Measurements from ENCODE around the gene SLC39A11. TPM values are rescaled to one million over a fixed set of nuclear protein-coding genes. Genes with fewer than 3 reads are reported as not detected.

Gene SLC39A11
- total RNA-seq, 6 donors from 2014 or later = 16.3 to 57.6 (median 29.5) TPM

DNA sequence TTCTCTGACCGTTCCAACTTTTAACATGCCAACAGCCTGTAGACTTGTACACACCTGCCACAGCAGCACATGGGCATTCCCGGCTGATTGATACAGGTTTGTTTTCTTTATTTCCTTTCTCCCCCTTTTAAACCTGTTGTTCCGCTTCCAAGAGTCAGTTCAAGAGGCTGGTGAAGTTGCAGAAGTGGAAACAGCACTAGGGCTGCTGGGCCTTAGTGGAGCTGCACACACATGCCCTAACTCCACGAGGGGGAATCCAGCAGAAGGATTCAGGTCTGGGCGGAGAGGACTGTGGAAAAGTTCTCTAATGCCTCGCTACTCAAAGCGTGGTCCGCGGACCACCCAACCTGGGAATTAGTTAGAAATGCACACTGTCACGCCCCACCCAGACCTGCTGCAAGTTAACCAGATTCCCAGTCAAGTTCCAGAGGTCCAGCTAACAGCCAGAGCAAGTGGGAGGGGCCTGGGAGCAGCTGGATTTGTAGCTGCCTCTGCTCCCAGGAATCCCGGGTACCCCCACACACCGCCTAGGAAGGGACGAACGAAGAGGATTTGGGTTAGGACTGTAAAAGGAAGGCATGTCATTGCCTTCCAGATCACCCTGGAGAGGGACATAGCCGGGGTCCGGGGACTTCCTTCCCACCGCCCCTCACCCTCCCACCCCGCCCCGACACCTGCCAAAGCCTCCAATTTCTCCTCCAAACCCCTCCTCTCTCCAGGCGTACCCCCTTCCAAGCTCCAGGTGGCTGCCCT lies 542 bp downstream of the SLC39A11 start:
- DNase-seq = peak in 1 of 2 donors; percentile 40
- no peaks in the 10 kb centered on the region for H3K27me3 ChIP-seq
- H3K9me3 ChIP-seq = no peaks in the 10 kb centered on the region
- 6 to 19% methylated on average over 11 to 19 of the region's 20 CpGs for WGBS, 2 donors
- peaks cover 19 to 38% (median 23%) of the 10 kb centered on the region in 4 donors for H3K4me1 ChIP-seq
- TF ChIP-seq, protein P1, sequence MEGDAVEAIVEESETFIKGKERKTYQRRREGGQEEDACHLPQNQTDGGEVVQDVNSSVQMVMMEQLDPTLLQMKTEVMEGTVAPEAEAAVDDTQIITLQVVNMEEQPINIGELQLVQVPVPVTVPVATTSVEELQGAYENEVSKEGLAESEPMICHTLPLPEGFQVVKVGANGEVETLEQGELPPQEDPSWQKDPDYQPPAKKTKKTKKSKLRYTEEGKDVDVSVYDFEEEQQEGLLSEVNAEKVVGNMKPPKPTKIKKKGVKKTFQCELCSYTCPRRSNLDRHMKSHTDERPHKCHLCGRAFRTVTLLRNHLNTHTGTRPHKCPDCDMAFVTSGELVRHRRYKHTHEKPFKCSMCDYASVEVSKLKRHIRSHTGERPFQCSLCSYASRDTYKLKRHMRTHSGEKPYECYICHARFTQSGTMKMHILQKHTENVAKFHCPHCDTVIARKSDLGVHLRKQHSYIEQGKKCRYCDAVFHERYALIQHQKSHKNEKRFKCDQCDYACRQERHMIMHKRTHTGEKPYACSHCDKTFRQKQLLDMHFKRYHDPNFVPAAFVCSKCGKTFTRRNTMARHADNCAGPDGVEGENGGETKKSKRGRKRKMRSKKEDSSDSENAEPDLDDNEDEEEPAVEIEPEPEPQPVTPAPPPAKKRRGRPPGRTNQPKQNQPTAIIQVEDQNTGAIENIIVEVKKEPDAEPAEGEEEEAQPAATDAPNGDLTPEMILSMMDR (IDR thresholded peaks at IDR 0.05) = no peak
- TF ChIP-seq EP300 (IDR thresholded peaks at IDR 0.05) = no peak
- TF ChIP-seq POLR2A (IDR thresholded peaks at IDR 0.05) = no peak
- no peak for TF ChIP-seq POLR2AphosphoS5 (IDR thresholded peaks at IDR 0.05)
- H3K36me3 ChIP-seq = peaks cover 0 to 10% (median 4%) of the 10 kb centered on the region in 4 donors
- peak overlapping the region; percentile 44 to 80 (median 76) for H3K4me3 ChIP-seq
- peak; percentile 64 to 65 for ATAC-seq (ENCODE audit: low FRiP score in 2 of 2)
- peak overlapping the region; percentile 57 to 81 (median 74) for H3K27ac ChIP-seq

DNA sequence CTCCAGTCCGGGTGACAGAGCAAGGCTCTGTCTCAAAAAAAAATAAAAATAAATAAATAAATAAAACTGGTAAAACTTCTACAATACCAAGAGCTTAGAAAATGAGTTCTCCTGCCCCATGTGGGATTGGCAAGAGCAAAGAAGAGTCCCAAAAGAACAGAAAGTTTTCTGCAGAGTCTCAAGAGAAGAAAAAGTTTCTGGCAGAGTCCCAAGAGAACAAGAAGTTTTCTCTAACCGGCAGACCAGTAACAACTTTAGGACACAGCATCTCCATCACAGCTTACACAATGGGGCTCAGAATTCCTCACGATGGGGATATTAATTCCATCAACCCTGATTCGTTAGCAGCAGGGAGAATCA lies 1.1 kb downstream of the SLC39A11 start:
- Histone ChIP-seq H3K4me1 (peaks cover 19 to 33% (median 23%) of the 10 kb centered on the region in 4 donors), H3K36me3 (peaks cover 0 to 10% (median 4%) of the 10 kb centered on the region in 4 donors), H3K9me3 (no peaks in the 10 kb centered on the region), H3K4me3 (peak overlapping the region in 3 of 4 donors; percentile 73 to 80 (median 78)), H3K27me3 (no peaks in the 10 kb centered on the region), H3K27ac (peak overlapping the region in 3 of 4 donors; percentile 57 to 81 (median 77))
- TF ChIP-seq EP300 (IDR thresholded peaks at IDR 0.05) = no peak
- TF ChIP-seq POLR2AphosphoS5 (IDR thresholded peaks at IDR 0.05) = no peak
- no peak for TF ChIP-seq POLR2A (IDR thresholded peaks at IDR 0.05)
- TF ChIP-seq, protein P1 (IDR thresholded peaks at IDR 0.05) = no peak
- no peak for ATAC-seq (ENCODE audit: low FRiP score in 2 of 2)
- DNase-seq = no peak
- WGBS, 2 donors = 33 to 37% methylated on average over 4 of the region's 4 CpGs

DNA sequence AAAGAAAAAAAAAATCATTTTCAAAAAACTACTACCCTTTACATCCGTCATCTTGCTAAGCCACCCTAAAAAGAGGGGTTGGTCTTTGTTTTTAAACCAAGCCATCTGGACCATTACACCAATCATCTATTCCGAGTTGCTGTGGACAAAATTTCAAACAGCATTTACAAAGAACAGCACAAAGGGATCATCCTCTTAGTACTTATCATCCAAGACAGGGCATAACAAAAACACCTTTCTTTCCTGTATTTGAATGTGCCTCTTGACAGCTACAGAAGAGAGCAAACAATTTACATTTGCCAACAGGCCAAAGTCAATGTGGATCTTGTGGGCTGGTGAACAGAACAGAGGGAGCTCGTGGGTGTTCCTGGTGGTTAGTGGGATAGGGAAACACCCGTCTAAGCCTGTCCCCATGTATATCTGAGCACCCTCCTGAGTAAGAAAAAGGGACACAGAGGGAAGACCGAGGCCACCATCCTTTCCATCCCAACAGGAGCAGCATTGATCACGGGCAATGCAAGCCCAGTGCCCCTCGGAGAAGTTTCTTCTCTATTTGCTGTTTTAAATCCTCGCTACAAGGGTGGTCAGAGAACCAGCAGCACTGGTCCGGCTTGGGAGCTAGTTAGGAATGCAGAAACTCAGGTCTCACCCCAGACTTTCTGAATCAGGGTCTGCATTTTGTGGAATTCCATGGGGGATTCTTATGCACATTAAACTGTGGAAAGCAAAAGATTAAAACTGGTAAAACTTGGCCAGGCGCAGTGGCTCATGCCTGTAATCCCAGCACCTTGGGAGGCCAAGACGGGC lies 1.9 kb downstream of the SLC39A11 start:
- Histone ChIP-seq H3K4me3 (no peak overlapping the region), H3K9me3 (no peaks in the 10 kb centered on the region), H3K27ac (no peak overlapping the region), H3K4me1 (peaks cover 19 to 33% (median 23%) of the 10 kb centered on the region in 4 donors), H3K36me3 (peaks cover 0 to 16% (median 4%) of the 10 kb centered on the region in 4 donors), H3K27me3 (no peaks in the 10 kb centered on the region)
- peak in 1 of 2 donors; percentile 8 for DNase-seq
- no peak for ATAC-seq (ENCODE audit: low FRiP score in 2 of 2)
- WGBS, 2 donors = 71 to 83% methylated on average over 10 to 11 of the region's 11 CpGs
- TF ChIP-seq, protein P1 (IDR thresholded peaks at IDR 0.05) = no peak
- TF ChIP-seq EP300 (IDR thresholded peaks at IDR 0.05) (no peak), POLR2AphosphoS5 (IDR thresholded peaks at IDR 0.05) (no peak), POLR2A (IDR thresholded peaks at IDR 0.05) (no peak)

DNA sequence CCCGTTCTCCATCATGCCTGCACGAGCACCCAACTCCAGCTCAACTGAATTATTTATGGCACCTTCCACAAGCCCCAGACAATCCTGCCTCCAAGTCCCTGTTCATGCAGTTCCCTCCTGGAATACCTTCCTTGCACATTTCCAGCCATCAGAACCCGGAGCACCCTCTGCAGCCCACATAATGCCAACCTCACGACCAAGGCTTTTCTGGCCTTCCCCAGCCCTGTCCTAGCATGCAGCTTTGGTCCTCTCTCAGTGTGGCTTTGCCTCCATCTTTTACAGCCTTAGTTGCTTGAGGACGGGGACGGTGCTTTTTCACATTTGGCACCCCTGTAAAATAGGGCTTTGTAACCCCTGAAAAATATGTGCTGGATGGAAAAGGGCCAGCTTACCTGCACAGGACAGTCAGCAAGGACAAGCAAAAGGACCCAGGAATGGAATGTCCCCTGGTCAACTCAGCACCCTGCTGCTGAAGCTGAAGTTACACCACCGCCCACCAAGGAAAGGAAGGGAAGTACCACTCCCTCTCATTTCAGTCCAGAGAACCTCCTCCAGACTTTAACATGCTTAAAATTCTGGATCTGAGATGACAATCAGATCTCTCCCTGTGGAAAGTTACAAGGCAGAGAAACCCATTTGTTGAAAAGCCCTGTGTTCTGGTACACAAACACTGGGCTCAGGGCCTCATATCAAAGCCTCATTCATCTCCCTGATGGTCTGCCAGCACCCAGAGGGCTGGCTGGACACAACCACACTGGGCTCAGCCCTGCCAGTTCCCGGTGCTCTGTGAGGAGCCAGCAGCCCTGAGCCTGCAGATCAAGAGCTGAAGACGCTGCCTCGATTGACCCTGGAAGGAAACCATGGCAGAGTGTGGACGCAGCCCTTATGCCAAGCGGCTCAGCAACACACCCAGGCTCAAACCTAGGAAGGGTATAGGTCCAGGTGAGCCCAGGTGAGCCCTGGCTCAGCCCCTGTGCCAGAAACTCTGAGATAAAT lies 2.9 kb downstream of the SLC39A11 start:
- H3K9me3 ChIP-seq = no peaks in the 10 kb centered on the region
- peaks cover 0 to 16% (median 5%) of the 10 kb centered on the region in 4 donors for H3K36me3 ChIP-seq
- peaks cover 19 to 33% (median 23%) of the 10 kb centered on the region in 4 donors for H3K4me1 ChIP-seq
- ATAC-seq (ENCODE audit: low FRiP score in 2 of 2) (no peak), DNase-seq (peak in 1 of 2 donors; percentile 8)
- H3K27me3 ChIP-seq = no peaks in the 10 kb centered on the region
- 87 to 93% methylated on average over 8 to 12 of the region's 12 CpGs for WGBS, 2 donors
- TF ChIP-seq POLR2A (IDR thresholded peaks at IDR 0.05) (no peak), POLR2AphosphoS5 (IDR thresholded peaks at IDR 0.05) (no peak), EP300 (IDR thresholded peaks at IDR 0.05) (no peak)
- TF ChIP-seq, protein P1 (IDR thresholded peaks at IDR 0.05) = no peak
- H3K4me3 ChIP-seq = no peak overlapping the region
- no peak overlapping the region for H3K27ac ChIP-seq

All from upper lobe of left lung (tissue), 6 donors.